ENCODE data around the gene JAK1.

JAK1 gene

DNA sequence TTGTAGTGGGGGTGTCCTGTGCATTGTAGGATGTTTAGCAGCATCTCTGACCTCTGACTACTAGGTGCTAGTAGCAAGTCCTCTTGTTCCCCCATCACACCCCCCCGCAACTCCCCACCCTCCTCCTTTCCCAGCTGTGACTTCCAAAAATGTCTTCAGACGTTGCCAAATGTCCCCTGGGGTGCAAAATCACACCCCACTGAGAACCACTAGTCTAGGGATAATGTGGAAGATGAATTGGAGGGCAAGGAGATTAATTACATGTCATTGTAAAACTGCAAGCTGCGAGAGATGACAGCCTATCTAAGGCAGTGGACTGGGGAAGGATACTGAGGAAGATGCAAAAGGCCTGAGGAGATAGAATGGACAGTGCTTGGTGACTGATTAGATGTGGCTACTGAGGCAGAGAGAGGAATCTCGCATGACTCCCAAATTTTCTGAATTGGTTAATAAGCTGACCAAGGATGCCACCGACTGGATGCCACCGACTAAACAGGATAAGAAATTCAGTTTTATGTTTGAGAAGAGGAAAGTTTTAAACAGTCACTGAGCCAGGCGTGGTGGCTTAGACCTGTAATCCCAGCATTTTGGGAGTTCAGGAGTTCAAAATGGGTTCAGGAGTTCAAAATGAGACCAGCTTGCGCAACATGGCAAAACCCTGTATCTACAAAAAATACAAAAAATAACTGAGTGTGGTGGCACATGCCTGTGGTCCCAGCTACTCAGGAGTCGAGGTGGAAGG, 3.1 kb upstream of the JAK1 start:
- TF ChIP-seq, protein P1, sequence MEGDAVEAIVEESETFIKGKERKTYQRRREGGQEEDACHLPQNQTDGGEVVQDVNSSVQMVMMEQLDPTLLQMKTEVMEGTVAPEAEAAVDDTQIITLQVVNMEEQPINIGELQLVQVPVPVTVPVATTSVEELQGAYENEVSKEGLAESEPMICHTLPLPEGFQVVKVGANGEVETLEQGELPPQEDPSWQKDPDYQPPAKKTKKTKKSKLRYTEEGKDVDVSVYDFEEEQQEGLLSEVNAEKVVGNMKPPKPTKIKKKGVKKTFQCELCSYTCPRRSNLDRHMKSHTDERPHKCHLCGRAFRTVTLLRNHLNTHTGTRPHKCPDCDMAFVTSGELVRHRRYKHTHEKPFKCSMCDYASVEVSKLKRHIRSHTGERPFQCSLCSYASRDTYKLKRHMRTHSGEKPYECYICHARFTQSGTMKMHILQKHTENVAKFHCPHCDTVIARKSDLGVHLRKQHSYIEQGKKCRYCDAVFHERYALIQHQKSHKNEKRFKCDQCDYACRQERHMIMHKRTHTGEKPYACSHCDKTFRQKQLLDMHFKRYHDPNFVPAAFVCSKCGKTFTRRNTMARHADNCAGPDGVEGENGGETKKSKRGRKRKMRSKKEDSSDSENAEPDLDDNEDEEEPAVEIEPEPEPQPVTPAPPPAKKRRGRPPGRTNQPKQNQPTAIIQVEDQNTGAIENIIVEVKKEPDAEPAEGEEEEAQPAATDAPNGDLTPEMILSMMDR (IDR thresholded peaks at IDR 0.05; ENCODE audit: low read depth, low read length) = no peak
- DNase-seq (ENCODE audit: low read depth, low spot score) = no peak
- no peak overlapping the region for H3K4me3 ChIP-seq (ENCODE audit: low read depth, low read length)
- in situ Hi-C loops (cut with HindIII; ENCODE audit: low sequenced_read_pairs) = no loop called here

DNA sequence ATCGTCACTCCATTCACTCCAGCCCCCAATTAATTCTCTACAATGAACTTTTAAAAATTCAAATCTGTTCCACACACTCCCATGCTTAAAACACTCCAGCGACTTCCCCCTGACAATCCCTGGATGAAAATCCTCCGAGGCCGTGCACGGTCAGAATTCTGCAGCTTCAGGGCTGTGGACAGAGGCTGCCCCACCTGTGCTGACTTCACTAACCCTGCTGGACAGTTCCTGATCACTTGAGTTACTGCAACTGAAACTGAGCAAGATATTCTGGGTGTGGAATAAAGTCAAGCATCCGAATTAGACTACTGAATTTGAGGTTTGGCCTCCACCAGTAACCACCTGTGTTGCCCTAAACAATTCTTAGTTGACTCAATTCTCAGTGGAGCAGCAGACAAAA, 1.0 kb upstream of the JAK1 start:
- H3K4me3 ChIP-seq (ENCODE audit: low read depth, low read length) = no peak overlapping the region
- TF ChIP-seq, protein P1 (IDR thresholded peaks at IDR 0.05; ENCODE audit: low read depth, low read length) = no peak
- in situ Hi-C loops (cut with HindIII; ENCODE audit: low sequenced_read_pairs) = no loop called here
- DNase-seq (ENCODE audit: low read depth, low spot score) = no peak

DNA sequence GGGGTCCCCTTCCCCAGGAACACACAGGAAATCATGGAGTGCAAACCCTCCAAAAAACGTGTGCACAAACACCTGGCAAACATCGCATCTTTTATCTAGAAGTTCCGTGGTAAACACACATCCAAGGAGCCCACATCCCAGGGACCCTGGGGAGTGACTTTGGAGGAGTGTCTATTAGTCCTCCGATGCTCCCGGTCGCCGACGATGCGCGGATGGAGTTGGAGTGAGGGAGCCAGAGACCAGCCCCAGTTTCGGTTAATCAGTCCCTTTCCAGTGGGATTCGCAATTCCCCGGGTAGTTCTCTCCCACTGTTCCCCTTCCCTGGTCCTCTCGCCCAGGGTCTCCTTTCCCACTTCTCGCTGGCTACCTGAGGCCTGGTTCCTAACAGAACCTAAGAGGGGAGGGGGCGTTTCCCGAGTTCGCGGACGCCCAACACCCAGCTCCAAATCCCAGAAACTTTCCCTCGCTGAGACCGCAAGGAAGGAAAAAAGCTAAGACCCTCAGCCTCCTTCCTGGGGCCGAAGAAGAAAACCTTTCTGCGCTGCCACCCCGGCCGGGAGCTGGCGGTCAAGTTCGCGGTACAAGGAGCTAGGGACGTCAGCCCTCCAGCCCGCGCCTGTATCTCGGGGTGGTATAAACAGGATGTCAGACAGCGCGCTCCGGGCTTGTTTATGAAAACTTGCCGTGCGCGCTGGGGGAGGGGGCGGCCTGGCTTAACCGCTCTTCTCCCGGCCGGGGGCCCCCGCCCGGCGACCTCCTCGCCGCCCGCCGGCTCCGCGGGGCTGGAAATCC, 787 bp downstream of the JAK1 start:
- H3K4me3 ChIP-seq (ENCODE audit: low read depth, low read length) = peak overlapping the region; percentile 94
- TF ChIP-seq, protein P1 (IDR thresholded peaks at IDR 0.05; ENCODE audit: low read depth, low read length) = no peak
- in situ Hi-C loops (cut with HindIII; ENCODE audit: low sequenced_read_pairs) = no loop called here
- DNase-seq (ENCODE audit: low read depth, low spot score) = peak; percentile 63

DNA sequence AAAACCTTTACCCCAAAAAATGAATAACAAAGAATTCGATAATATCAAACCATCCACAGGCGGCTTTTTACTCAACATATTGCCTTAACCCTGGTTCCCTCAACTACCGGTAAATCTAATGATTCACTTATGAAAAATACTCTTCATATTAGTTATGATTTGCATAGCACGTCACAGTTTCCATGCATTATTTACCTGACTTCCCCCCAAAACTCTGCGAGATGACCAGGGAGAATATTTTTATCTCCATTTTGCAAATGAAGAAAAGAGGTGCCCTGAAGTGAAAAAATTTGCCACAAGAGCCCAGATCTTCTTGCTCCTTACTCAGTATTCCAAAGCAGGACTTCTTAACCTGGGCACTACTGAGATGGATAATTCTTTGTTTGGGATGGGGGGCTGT, 2.9 kb downstream of the JAK1 start:
- no peak for DNase-seq (ENCODE audit: low read depth, low spot score)
- TF ChIP-seq, protein P1 (IDR thresholded peaks at IDR 0.05; ENCODE audit: low read depth, low read length) = no peak
- in situ Hi-C loops (cut with HindIII; ENCODE audit: low sequenced_read_pairs) = no loop called here
- H3K4me3 ChIP-seq (ENCODE audit: low read depth, low read length) = no peak overlapping the region

DNA sequence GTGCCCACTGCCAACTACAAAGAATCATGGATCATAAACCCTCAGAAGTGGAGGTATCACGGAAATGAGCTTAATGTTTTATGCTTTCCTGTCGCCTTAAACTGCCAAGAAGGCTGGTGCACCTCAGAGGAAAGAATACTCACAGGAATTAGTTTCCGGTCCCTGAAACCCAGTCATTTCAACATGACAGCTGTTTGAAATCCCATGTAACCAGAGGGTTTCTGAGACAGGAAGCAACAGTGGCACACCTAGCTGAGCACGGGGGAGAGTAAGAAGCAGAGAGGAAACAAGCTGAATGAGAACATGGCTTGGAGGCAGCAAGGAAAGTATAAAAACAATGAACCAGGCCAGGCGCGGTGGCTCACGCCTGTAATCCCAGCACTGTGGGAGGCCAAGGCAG, 3.9 kb downstream of the JAK1 start:
- in situ Hi-C loops (cut with HindIII; ENCODE audit: low sequenced_read_pairs) = no loop called here
- no peak for DNase-seq (ENCODE audit: low read depth, low spot score)
- TF ChIP-seq, protein P1 (IDR thresholded peaks at IDR 0.05; ENCODE audit: low read depth, low read length) = no peak
- no peak overlapping the region for H3K4me3 ChIP-seq (ENCODE audit: low read depth, low read length)

DNA sequence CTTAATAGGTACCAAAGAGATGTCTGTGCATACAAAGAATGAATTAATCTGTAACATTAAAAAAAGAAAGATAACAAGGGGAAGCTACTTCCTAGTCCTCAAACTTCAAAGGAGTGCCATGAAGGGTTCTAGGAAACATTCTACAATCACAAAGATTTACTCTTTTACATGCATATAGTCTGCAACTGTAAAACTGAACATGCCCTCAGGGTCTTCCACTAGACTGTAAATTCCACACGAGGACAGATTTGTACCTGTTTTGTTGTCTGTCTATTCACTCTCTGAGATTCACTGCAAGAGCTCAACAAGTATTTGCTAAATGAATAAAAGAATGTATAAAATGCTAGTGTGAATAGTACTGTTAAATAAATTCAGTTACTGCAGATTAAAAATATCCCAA, 4.4 kb downstream of the JAK1 start:
- no peak for DNase-seq (ENCODE audit: low read depth, low spot score)
- TF ChIP-seq, protein P1 (IDR thresholded peaks at IDR 0.05; ENCODE audit: low read depth, low read length) = no peak
- in situ Hi-C loops (cut with HindIII; ENCODE audit: low sequenced_read_pairs) = no loop called here
- H3K4me3 ChIP-seq (ENCODE audit: low read depth, low read length) = no peak overlapping the region
